SHP77 treated with DMSO at 0.1 percent for 48 hours (cell line): Measurements from ENCODE around the gene CPNE4.

ENCODE experiments used
- DNase-seq: peaks from one replicate; lab custom pipeline; 2025; lab: John Stamatoyannopoulos, UW

CPNE4 gene

DNA sequence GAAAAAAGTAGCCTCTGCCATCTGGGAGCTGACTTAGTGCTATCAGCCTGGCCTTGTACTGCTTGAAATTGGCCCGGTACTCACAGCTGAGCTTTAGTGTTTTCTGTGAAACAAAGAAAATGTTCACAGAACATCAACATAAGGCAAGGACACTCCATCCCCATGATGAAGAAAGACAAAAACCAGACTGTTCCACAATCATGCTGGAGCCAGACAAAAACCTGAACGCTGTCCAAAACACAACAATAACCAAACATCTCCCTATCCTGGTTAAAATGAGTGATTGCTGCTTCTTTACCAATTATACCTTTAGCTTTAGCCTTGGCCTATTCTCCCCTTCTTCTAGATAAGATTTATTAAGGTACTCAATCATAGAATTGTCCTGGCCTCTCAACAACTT lies 153.9 kb downstream of the CPNE4 start:
- no peak for DNase-seq

DNA sequence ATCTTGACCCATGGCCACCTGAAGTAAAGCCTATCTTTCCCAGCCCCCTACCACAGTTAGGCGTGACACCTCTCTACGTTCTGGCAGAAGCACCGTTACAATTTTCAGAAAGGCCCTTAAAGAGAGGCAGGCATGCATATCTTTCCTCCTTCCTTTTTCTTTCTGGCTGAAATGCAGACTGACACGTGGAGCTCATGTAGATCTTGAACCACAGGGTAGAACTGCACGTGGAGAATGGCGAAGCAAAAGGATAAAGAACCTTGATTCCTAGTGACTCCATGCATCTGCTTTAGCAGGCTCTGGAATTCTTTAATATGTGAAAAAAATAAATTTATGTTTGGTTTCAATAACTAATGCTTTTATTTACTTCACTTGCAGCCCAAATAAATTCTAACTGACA lies 166.6 kb downstream of the CPNE4 start:
- no peak for DNase-seq

DNA sequence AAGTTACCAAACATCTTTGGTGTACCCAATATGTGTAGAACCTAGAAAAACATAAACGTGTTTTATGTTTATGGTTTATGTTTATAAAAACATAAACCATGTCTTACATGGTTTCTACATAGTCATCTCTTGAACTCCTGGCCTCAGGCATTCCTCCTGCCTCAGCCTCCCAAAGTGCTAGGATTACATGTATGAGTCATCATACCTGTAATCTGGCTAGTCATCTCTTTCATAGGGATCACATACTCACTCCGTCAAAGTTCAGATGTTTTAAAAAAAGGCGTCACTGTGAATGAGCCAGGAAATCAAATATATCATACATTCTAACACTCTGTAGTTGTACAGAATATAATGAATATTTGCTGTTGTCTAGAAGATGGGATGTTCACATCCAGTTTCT lies 178.6 kb downstream of the CPNE4 start:
- DNase-seq, result no peak

DNA sequence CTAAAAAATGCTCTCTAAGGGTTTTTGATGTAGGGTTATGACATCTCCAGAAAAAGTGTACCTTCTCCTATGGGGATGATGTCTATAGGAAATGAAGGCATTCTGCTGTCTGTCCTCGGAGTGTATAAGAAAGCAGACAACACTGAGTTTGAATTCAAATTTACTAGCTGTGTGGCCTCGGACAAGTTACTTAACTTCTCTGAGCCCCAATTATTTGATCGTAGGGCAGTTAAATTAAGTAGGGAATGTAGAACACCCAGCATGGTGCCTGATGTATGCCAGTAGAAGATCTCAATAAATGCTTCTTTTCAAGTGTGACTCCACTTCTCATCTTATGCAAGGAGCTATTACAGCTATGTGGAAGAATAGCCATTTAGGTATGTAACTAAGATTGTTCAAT lies 184.6 kb downstream of the CPNE4 start:
- no peak for DNase-seq

DNA sequence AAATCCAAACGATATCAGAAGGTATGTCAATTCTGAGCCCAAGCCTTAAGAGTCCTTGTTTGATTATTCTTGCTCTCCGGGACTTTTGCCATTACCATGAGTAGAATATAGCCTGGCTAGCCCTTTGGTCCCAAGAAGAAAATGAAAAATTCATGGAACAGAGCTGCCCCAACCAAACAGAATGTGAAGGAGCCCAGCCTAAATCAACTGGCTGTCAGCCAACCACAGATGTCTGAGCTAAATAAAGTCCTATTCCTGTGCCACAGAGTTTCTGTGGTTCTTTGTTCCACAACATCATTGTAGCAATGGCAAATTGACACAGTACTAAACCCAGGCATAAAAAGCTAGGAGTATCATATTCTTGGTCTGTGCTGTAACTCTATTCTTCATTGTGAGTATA lies 185.2 kb downstream of the CPNE4 start:
- DNase-seq, result no peak

DNA sequence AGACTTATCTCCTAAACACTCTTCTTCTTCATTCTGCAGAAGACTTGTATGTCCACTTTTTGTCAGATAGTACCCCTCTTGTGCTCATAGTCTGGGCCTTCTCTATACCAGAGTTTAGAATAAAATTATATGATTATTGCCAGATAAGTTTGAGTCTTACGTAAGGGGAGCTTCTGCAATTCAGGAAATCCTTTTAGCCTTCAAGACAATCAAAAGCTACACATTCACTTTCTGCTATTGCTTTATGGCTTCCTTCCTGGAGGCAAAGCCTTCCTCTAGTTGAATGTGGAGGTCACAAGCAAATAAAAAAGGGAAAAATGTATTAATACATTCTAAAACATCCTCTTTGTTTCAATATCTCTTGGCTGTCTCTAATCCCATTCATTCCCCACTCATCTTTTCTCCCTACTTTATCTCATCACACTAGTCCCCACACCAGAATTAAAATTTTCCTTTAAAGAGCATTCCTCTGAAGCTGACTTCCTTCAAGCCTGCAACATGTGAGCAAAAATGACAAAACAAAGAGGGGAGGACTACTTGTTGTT lies 186.8 kb downstream of the CPNE4 start:
- no peak for DNase-seq

DNA sequence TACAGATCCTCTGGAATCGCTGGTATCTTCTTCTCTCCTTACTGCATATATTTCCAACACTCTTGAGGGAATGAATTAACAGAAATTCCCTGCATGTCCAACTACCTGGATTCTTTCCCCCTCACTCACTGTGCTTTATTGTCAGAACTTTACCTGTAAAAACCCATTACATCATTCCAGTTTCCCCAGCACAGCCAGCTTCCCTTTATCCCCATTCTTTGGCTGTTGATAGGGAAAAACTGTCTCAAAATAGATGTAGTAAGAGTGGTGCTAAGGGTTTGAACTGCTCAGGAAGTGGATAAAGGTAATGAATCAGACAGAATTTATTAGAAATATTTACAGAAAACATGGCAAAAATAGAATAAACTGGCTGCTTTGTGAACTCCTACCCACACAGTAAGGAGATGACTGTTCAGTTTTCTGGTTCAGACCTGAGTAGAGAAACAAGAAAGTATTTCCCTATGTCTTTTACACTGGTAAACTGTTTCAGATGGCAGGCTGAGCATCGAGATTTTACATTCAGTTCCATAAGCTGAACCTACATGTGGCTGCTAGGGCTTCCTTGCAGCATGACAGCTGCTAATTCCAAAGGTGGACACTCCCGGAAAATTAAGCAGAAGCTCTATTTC lies 188.4 kb downstream of the CPNE4 start:
- DNase-seq, result no peak

DNA sequence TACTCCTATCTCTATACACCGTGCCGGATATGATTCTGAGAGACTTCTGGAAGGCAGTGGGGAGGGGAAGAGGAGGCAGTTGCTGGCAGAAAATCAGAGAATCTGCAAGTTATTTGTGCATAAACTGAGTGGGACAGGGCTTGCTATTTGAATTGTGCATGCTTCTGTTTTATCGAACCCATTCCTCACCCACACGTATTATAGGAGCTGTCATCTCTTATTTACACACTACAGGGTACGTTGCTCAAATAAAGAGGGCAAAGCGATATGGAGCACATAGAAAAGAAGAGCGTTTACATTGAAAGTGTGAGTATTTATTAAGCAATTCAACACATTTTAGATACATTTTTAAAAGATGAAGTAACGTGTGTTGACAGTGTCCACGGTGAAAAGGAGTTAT lies 191.6 kb downstream of the CPNE4 start:
- no peak for DNase-seq

DNA sequence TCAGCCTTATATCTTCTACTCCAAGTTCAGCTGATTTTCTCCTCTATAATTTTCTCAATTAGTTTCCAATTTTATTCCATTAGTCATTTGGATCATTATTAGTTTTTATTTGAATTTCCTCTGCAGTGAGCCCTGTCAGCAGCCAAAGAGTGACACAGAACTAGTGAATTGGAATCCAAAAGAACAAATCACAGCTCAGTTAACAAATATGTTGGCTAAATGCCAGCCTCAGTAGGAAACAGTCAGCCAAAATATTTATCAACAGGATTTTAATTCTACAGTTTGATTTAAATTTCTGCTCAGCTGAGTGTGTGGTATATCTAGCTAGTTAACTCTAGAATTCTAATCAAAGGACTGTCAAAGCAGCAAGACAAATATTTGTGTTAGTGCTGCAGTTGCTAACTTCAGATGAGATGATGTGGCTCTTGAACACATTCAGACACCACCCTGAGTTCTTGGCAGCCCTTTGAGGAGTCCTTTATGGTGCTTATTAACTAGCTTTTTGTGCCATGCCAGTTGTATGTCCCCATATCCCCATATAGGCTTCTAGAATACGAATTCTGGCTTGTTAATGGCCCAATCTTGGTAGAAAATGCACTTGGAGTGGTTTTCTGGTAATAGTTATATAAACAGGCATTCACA lies 194.5 kb downstream of the CPNE4 start:
- DNase-seq, result no peak

DNA sequence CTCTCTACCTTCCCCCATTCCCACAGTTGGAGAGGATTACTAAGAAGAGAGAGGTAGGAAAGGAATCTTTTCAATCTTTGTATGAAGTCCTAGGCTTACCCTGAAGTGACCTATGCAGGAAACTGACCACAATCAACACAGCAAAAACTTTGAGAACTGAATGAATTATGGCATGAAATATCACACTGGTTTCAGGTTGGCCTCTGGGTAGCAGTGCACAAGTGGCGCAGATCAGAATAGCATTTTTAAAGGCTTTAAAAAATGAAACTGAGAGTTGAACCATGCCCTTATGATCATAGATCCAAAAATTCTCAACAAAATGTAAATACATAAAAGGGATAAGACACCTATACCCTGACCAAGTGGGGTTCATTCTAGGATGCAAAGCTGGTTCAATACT lies 198.9 kb downstream of the CPNE4 start:
- no peak for DNase-seq

DNA sequence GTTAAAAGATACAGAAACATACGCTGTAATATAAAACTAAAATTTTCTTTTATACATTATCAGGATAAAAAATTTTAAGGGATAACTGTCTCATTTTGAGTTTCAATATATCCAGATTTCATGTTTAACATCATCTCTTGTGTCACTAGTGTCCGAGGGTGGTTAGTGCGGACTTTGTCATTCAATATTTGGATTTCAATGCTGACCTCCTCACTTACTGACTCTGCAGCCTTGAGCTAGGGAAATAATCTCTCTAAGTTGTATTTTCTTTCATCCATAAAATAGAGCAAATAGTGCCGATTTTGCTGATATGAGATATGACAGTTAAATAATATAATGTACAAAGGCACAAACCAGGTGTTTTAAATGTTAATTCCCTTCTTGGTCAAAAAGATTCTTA lies 203.2 kb downstream of the CPNE4 start:
- DNase-seq, result no peak

DNA sequence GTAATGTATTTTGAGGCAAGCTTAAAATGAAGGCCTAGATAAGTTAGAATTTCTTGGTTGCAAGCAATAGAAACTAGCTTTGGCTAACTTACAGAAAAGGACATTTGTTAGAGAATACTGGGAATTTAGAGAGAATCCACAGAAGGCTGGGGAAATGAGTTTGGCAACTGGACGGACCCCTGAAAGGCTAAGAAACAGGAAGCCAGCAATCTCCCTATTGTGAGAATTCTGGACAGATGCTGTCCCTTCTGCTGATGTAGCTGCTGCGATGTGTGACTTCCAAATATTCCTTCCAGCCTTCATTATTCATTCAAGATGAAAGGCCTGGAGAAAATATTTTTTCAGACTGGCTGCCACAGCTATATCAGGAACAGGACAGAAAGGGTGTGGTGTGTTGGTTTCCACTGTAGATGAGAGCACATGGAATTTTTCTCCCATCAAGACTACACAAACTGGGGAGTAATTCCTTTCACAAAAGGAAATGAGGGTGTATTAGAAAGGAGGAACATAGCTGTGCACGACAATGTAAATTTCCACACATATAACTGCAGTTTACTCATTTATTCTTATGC lies 213.5 kb downstream of the CPNE4 start:
- no peak for DNase-seq

DNA sequence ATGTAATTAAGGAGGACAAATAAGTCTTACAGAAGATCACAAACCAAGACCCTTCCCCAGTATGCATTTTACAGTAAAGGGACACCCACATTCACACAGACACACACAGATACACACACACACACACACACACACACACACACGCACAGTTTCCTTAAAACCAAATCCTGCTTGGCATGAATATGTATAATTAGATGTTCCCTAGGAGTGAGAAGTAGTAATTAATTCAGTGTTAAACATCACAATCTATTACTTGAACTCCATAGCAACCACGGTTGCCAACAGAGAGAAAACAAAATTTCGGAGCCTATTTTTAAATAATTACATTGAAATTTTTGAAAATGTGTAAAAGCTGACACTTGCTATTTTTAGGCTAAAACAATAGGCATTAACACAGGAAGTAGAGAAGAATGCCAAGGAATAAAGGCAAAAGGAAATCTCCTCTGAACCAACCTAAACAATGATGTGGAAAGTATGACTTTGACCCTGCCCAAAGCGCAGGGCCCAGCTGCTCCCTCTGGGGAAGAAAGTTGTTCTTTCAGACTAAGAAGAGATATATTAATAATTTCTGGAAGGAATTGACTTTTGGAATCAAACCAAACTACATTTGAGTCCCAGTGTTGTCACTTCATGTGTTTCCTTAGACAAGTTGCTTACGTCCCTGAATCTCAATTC lies 215.3 kb downstream of the CPNE4 start:
- DNase-seq, result no peak

DNA sequence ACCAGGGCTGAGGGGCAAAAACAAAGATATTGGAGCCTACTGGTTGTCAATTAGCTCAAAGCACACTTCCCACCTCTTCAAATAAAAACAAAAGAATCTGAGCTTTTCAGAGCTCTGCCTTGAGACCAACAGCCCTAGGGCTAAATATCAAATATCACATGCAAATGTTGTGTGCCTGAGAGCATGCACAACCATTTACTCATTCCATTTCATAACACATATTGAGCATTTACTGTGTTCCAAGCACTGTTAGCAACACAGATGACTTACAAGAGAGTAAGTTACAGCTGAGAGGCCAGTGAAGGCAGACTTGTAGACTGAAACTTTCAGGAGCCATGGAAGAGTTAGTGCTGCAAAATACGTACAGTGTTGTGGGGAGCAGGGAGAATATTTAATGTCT lies 222.4 kb downstream of the CPNE4 start:
- DNase-seq, result no peak

DNA sequence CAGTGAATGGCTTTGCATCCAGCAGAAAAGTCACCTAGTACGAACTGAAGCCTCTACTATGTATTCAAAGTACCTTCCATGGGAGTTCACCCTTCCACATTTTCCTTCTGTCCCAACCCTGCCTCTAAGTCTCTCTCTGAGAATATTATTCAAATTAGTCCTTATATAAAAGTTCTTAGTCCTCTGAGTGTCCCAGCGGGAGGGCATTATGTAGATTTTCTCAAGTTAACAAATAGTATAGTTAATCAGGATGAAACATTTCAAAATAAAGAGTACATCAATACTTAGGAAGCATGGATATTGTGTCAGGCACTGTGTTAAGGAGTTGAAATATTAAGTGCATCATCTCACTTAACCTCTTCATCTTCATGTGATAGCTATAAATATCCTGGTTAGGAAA lies 223.3 kb downstream of the CPNE4 start:
- DNase-seq, result no peak

DNA sequence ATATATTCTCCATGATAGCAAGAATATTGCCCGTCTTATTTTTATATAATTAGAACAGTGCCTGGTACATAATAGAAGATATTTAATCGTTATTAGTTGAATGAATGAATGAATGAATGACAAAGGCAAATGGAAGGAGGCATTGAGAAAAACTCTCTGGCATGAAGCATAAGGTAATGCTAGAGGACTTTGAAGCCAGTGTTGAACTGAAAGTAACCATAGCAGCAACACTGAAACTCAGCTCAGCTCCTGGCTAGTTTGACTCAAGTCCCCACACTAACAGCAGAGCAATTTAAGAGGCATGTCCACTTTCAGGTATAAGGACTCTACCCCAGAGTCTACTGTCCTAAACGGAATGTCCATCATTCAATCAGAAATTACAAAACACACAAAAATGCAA lies 227.0 kb downstream of the CPNE4 start:
- no peak for DNase-seq

DNA sequence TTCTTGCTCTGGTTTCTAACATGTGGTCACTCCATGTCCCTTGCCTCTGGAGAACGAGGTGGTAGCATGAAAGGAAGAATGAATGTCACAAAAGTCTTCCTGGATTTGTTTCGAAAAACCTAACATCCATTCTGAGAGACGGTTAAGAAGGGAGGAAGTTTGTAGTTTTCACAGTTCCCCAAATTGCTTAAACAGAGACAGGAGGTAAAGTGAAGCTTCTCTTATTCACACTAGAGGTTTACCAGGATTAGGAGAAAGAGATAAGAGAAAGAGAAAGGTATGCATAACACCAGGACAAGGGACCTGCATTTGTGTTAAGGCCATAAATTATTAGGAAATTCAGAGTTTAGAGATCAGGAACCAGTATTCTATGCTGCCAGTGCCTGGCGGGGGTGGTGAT lies 228.1 kb downstream of the CPNE4 start:
- no peak for DNase-seq

DNA sequence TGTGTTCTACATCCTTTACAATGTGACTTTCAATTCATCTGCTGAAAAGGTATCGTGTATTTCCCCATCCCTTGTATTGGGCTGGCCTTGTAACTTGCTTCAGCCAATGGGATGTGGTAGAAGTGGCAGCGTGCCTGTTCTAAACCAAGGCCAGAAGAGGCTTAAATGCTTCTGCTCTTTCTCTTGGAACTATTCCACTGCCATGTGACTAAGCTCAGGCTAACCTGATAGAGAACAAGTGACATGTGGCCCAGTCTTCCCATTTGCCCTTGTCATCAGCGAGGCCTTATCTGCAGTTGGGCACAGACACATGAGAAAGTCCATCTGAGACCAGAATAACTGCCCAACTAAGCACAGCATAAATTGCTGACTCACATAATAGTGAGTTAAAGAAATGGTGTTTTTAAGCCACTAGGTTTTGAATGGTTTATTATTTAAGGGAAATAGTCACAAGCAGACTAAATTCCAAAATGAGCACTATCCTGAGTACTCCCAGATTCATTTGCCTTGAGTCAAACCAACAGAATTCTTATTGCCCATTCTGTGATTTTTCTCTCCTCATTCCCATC lies 230.2 kb downstream of the CPNE4 start:
- DNase-seq, result no peak

DNA sequence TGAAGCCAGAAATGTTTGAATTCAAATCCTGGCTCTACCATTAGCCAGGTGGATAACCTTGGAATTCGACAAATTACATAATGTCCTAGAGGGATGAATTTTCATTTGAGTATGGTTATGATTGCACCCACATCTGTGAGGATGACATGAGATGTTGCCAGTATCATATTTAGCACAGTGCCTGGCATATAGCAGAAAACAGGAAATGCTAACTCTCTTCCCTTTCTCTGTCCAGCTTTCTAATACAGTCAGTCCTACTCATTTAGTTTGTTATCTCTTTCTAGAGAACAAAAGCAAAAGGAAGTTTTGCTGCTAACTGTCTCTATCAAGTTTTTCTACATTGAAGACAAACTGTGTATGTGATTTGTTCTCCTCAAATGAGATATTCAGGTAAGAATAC lies 231.7 kb downstream of the CPNE4 start:
- no peak for DNase-seq

DNA sequence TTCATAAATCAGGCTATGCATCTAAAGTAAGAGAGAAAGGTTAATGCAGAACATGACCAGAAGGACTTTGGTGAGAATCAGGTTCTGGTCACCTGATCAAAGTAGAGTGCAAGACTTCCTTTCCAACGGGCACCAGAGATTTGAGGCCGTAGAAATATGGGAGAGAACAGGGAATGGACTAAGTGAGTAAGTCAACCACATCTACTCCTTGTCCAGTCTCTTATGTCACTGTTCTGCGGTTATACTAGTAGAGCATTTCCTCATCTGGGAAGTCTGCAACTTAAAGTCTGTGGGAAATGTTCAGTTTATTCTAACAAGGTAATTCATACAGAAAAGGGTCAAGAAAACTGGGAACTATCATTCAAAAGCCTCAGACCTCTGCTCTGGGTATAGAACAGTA lies 232.8 kb downstream of the CPNE4 start:
- no peak for DNase-seq

DNA sequence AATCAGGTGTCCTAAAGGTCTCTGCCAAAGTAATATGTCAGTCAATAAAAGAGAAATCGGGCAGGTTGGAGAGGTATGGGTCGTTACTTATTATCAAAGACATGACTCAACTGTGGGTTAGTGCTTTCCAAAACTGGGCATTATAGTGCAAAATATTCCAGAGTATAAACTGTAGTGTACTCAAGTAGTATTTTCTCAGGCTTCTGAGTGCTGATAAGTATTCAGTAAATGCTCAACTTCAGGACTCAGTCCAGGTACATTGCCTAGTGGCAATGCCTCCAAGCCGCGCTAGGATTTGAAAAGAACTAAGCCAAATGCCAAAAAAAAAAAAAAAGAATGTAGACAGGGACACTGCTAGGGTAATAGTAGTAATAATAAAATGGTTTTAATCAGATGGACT lies 233.2 kb downstream of the CPNE4 start:
- DNase-seq, result no peak

DNA sequence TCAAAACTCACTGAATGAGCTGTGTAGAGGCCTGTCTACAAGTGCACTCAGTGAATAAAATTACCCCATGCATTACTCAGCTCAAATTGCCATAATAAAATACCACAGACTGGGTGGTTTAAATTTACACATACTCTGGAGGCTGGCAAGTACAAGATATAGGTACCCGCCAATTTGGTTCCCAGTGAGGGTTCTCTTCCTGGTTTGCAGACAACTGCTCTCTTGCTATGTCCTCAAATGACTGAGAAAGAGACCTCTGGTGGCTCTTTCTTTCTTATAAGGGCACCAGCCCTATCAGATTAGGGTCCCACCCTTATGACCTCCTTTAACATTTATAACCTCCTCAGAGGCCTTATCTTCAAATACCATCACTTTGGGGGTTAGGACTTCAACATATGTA lies 237.0 kb downstream of the CPNE4 start:
- DNase-seq, result no peak
